ENCODE results near the gene COMMD10.
"Not testable (repeated sequence)": the region's sequence is repeated elsewhere in the genome, so short reads cannot be mapped to it uniquely, and the experiment has no call there.

Gene COMMD10

DNA sequence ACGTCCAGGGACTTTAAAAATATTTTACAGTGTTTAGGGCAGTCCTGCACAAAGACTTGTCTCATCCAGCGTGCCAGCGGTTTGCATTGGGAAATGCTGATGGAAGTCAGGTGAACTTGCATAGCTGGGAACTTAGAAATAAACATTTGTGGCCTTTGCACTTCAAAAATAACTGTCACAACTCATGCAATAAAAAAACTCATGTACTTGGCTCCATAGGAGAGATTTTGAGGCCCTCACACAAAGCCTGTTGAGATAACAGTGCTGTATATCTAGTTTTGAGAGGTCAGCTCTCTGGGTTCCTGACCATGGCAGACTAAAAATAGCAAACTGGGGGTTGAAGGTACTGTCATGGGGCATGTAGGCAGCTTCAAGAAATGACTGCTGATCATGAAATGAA, 5.5 kb downstream of the COMMD10 start:
- no peak for DNase-seq (ENCODE audit: low read depth)
- TF ChIP-seq CTCF (IDR thresholded peaks at IDR 0.05; ENCODE audit: control insufficient read depth, extremely low read depth, insufficient read depth): no peak
- no peak overlapping the region for H3K4me3 ChIP-seq (ENCODE audit: low read depth, low read length)

DNA sequence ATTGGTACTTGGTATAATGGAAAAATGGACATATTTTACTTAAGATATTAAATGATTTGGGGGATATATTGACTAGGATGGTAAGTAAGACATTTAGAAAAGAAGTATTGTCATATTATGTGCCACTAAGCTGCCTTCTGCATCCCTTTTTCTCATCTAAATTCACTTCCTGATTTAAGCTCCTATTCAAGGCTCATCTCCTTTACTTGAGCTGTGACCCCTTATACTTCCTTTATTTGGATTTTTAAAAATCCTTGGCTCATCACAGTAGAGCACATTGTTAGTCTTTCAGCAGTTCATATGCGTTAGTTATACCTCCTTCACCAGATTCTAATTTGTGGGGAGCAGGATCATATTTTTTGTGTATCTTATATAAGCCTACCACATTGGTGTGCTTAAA, 6.6 kb downstream of the COMMD10 start:
- TF ChIP-seq CTCF (IDR thresholded peaks at IDR 0.05; ENCODE audit: control insufficient read depth, extremely low read depth, insufficient read depth): no peak
- no peak overlapping the region for H3K4me3 ChIP-seq (ENCODE audit: low read depth, low read length)
- DNase-seq (ENCODE audit: low read depth): no peak

DNA sequence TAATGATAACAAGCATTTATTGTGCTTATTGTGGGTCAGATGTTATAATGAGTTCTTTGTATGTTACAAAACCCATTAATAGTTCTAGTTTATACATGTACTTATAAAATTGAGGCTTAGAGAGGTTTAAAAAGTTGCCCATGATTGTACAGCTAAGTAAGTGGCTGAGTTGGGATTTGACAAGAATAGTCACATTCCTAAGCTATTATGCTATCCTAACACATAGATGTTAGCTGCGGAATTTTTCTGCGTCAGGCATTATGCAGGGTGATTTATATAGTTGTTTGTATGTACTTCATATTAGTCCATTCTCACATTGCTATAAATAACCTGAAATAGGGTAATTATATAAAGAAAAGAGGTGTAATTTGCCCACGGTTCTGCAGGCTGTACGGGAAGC, 12.5 kb downstream of the COMMD10 start:
- no peak overlapping the region for H3K4me3 ChIP-seq (ENCODE audit: low read depth, low read length)
- TF ChIP-seq CTCF (IDR thresholded peaks at IDR 0.05; ENCODE audit: control insufficient read depth, extremely low read depth, insufficient read depth): no peak
- no peak for DNase-seq (ENCODE audit: low read depth)

- no peak overlapping the region for H3K4me3 ChIP-seq (ENCODE audit: low read depth, low read length)
- DNase-seq (ENCODE audit: low read depth): no peak
- no peak for TF ChIP-seq CTCF (IDR thresholded peaks at IDR 0.05; ENCODE audit: control insufficient read depth, extremely low read depth, insufficient read depth)
Measured at GRCh38 chr5:116098998-116099397, 14.2 kb downstream of the COMMD10 start.

GRCh38 chr5:116104941-116105340, 20.1 kb downstream of the COMMD10 start:
- DNase-seq (ENCODE audit: low read depth); H3K4me3 ChIP-seq (ENCODE audit: low read depth, low read length): not testable (repeated sequence)

DNA sequence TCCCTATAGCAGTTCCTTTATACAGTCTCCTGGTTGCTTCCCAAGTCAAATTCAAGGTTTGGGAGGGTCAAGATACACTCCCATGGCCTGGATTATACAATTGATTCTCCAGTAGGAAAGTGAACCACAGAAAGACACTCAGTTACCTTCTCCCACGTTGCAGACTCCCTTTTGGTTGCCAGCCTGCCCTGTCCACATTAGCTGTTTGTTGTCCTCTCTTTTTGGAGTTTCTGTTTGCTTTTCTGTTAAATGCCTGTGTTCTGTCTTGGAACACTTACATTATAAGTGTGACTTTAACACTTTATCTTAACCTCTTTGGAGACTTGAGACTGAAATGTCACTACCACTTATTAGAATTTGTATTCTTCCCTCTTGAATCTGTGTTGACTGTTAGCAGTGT, 30.3 kb downstream of the COMMD10 start:
- DNase-seq (ENCODE audit: low read depth): no peak
- TF ChIP-seq CTCF (IDR thresholded peaks at IDR 0.05; ENCODE audit: control insufficient read depth, extremely low read depth, insufficient read depth): no peak

DNA sequence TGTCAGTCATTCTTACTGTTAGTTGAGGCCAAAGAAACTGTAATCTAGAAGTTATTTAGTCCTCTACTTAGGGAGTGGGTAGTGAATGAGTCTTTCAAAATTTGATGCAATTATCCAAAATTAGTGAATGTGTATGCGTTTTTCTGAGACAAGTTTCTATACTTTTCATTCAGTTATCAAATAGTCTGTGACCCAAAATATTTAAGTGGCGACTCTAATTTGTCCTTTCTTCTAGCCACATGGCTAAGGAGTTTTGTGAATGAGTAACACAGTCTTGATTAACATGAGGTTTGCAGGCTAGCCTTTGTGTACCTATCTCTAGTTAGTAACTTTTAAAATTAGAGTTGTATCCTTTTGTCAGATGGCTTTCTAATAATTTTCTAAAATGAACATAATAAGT, 45.6 kb downstream of the COMMD10 start:
- DNase-seq (ENCODE audit: low read depth): no peak
- no peak for TF ChIP-seq CTCF (IDR thresholded peaks at IDR 0.05; ENCODE audit: control insufficient read depth, extremely low read depth, insufficient read depth)
- H3K4me3 ChIP-seq (ENCODE audit: low read depth, low read length): no peak overlapping the region

More for the DNA sequence above, 30.3 kb downstream of the COMMD10 start:
- H3K4me3 ChIP-seq (ENCODE audit: low read depth, low read length): no peak overlapping the region

- DNase-seq (ENCODE audit: low read depth): no peak
- no peak for TF ChIP-seq CTCF (IDR thresholded peaks at IDR 0.05; ENCODE audit: control insufficient read depth, extremely low read depth, insufficient read depth)
- no peak overlapping the region for H3K4me3 ChIP-seq (ENCODE audit: low read depth, low read length)
Measured at GRCh38 chr5:116130976-116131375, 46.2 kb downstream of the COMMD10 start.
